HEK293 (cell line): ENCODE data around the gene R3HDML.

Source experiments
- HOXA7 ChIP-seq: sonication (generic); formaldehyde crosslinking; IDR thresholded peaks from 2 replicates; pipeline ENCODE4 v1.8.1; 2022; ENCODE audit warnings: missing genetic modification reagents, borderline replicate concordance
- KLF10 ChIP-seq: fragments of 450-650 bp; IDR thresholded peaks from 2 replicates; pipeline ENCODE4 v1.5.1; 2018; ENCODE audit warnings: missing biosample characterization, mild to moderate bottlenecking, missing genetic modification characterization
- YY1 ChIP-seq: fragments of 450-650 bp; formaldehyde crosslinking; IDR thresholded peaks from 2 replicates; pipeline ENCODE4 v1.5.1; 2018; ENCODE audit warnings: missing biosample characterization, missing genetic modification characterization
- ZNF2 ChIP-seq: fragments of 450-650 bp; formaldehyde crosslinking; IDR thresholded peaks from 2 replicates; pipeline ENCODE4 v1.5.1; 2016; ENCODE audit warnings: missing biosample characterization, missing genetic modification characterization
- ZNF830 ChIP-seq: fragments of 450-650 bp; IDR thresholded peaks from 2 replicates; pipeline ENCODE4 v1.5.0; 2018; ENCODE audit warnings: missing biosample characterization, missing genetic modification characterization, low read depth, mild to moderate bottlenecking, moderate library complexity
- TF ChIP-seq, protein P1 (sequence below): fragments of 450-650 bp; formaldehyde crosslinking; IDR thresholded peaks from 2 replicates; pipeline ENCODE4 v1.5.1; 2016; ENCODE audit warnings: missing biosample characterization, missing genetic modification characterization
- TF ChIP-seq, protein P2 (sequence below): fragments of 450-650 bp; formaldehyde crosslinking; IDR thresholded peaks from 2 replicates; pipeline ENCODE4 v1.5.1; 2016; ENCODE audit warnings: missing biosample characterization, missing genetic modification characterization

DNA sequence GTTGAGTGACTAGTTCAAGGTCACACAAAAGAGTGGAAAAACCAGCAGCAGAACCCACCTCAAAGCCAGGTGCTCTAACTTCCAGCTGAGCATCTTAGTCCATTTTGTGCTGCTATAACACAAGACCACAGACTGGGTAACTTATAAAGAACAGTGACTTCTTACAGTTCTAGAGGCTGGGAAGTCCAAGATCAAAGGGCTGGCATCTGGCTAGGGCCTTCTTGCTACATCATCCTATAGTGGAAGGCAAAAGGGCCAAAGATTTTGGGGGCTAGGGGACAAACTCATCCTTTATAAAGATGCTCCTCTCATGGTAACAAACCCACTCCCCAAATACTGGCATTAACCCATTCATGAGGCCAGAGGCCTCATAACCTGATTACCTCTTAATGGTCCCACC lies 35.6 kb upstream of the R3HDML start:
- TF ChIP-seq KLF10 (tag by site-specific recombination) (no peak), HOXA7 (CRISPR knock-in tag) (no peak), YY1 (tag by site-specific recombination) (no peak), ZNF830 (no peak), ZNF2 (tag by site-specific recombination) (no peak)
- TF ChIP-seq, protein P1, sequence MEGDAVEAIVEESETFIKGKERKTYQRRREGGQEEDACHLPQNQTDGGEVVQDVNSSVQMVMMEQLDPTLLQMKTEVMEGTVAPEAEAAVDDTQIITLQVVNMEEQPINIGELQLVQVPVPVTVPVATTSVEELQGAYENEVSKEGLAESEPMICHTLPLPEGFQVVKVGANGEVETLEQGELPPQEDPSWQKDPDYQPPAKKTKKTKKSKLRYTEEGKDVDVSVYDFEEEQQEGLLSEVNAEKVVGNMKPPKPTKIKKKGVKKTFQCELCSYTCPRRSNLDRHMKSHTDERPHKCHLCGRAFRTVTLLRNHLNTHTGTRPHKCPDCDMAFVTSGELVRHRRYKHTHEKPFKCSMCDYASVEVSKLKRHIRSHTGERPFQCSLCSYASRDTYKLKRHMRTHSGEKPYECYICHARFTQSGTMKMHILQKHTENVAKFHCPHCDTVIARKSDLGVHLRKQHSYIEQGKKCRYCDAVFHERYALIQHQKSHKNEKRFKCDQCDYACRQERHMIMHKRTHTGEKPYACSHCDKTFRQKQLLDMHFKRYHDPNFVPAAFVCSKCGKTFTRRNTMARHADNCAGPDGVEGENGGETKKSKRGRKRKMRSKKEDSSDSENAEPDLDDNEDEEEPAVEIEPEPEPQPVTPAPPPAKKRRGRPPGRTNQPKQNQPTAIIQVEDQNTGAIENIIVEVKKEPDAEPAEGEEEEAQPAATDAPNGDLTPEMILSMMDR = no peak
- TF ChIP-seq, protein P2, sequence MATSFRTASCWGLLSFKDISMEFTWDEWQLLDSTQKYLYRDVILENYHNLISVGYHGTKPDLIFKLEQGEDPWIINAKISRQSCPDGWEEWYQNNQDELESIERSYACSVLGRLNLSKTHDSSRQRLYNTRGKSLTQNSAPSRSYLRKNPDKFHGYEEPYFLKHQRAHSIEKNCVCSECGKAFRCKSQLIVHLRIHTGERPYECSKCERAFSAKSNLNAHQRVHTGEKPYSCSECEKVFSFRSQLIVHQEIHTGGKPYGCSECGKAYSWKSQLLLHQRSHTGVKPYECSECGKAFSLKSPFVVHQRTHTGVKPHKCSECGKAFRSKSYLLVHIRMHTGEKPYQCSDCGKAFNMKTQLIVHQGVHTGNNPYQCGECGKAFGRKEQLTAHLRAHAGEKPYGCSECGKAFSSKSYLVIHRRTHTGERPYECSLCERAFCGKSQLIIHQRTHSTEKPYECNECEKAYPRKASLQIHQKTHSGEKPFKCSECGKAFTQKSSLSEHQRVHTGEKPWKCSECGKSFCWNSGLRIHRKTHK (tag by site-specific recombination) = no peak
